DLD1 (cell line): Measurements from ENCODE around the gene TNFSF8.

Experiments
- in situ Hi-C: cut with HindIII; loops from 2 replicates; pipeline ENCODE4 v1.10.0; 2017; ENCODE audit warnings: low sequenced_read_pairs

Gene TNFSF8

DNA sequence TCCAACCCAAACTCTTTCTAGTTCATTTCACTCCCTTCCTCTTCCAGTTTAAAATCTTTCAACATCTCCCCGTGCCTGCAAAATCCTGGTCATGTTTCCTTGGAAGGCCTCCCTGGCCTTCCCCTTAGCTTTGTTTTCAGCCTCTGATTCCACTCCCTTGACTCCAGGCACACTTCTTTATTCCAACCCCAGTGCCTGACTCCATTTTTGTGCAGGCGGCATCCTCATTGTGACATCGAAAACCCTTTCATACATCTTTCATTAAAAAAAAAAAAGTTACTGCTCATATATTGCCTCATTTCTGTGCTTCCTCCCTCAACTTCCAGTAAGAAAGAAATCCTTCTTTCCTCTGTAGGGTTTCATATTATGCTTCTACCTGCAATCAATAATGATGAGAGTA, 7.1 kb upstream of the TNFSF8 start:
- in situ Hi-C loops: no loop called here

DNA sequence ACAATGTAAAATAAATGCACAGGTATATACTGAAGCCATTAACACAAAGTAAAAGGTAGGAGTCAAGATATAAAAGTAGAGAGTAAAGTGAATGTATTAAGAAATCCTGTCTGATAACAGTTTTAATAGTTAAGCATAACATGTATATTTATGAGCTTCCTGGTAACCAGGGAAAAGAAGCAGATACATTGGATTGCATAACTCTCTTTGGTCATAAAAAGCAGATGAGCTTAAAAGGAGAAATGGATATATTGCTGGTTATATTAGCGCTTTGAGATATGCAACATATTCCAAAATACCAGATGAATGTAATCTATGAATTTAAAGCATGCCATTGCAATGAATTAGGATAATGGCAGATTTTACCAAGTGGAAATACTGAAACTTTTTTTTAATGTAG, 6.2 kb upstream of the TNFSF8 start:
- in situ Hi-C loops: no loop called here

DNA sequence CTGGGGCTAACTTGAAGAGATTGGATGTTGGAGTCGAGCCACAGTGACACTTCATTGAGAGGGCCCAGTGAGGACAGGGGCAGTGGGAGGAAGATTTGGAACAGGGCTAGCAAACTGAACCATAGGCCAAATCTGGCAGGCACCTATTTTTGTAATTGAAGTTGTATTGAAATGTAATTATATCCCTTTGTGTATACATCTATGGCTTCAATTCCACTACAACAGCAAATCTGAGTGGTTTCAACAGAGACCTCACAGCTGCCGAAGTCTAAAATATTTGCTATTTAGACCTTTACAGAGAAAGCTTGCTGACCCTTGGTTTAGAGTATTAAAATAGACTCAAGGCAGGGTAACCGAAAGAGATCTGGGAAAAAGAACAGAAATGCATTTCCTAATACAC, 4.7 kb upstream of the TNFSF8 start:
- in situ Hi-C loops: no loop called here

DNA sequence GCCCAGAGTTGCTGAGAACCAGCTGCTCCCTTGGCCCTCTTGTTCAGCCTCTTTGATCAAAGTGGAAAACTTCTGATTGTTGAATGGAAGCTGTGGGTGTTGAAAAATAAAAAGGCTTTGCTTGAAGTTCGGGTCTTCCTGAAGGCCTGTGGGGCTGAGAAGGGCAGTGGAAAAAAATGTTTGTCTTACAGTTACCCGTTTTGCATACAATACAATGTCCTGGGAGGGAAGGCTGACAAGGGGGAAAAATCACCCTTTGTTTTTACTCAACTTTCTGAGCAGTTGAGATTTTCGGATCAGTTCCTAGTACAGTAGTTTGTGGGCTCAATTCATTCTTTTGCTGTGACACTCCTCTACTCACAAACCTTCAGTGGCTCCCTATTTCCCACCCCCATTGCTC, 2.1 kb upstream of the TNFSF8 start:
- in situ Hi-C loops: no loop called here

DNA sequence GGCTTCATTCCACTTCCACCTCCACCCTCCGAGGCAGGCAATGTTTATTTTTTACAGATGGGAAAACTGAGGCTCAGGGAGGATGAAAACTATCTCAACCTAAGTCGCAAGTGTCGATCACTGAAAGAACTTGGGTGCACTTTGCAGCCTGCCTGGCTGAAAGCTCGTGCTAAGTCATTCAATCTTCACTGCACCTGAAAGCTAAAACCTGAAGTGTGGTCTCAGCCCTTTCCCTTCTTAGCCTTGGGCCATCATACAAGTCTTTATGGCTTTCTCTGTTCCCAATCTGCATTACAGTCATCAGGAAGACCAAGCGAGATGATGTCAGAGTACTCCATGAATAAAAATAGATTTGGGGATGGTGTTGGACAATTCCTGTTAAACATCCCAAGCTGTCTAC, 1.0 kb upstream of the TNFSF8 start:
- in situ Hi-C loops: no loop called here

DNA sequence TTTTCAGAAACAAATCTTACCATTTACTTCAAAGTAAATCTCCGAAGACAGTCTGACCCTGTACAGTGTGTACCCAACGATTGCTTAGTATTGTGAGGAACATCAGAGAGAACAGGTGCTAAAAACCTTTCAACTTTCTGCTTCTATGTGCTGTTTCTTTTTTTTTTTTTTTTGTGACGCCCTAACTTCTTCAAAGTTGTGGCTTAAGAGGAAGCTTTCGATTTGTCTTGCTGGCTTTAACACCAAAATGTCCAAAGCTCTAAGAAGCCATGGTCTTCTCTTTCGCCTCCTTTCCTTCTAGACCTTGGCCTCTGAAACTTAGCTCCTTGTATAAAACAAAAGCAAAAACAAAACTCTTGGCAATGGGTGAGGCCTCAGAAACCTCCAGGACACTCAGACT, 1.2 kb downstream of the TNFSF8 start:
- in situ Hi-C loops: no loop called here

DNA sequence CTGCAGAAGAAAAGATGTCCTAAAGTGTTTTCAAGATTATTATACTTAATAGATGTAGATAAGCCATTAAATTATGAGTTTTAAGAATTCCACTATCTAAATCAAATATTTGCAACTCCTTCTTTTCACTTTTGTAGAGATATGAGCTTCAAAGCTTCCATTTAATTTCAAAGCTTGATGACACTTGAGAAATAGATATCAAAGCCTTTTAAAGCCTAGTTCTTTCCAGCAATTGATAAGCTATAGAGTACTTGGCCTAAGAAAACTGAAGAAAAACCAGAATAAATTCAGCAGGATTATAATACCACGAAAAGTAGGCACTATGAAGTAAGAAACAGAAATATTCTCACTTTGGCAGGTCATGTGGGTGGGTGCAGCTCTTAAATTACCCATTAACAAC, 1.7 kb downstream of the TNFSF8 start:
- in situ Hi-C loops: no loop called here

DNA sequence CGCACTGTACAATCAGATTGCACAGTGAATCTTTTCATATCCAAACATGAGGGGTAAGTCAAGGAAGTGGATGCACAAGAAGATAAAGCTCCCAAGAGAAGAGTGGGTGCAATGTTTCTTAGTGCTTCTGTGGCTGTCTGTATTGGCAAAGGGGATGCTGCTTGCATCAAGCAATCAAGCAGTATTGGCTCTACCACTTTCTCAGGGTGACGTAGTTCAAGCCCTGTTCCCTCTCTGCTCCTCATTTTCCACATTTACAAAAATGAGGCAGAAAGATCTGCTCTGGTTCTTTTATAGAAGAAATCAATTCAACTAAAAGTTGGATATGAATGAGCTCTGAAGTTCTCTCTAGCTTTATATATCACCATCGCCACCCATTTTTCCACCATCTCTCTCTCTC, 2.3 kb downstream of the TNFSF8 start:
- in situ Hi-C loops: no loop called here

DNA sequence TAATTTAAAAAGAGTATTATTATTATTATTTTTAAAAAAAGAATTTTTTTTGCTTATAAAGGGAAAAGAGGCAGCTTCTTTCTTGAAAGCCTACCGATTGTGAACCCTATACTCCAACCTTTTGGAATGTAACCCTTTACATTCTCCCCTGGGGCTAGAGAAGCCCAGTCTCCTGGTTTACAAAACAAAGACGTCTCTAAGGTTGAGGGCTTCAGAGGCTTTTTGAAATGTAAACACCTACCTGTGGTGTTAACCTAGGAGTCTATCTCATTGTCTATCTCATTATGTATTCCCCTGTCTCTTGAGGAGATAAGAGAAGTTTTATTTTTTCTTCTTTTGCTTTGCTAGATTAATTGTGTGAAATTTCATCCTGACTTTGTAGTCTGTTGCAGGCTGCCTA, 4.7 kb downstream of the TNFSF8 start:
- in situ Hi-C loops: no loop called here

DNA sequence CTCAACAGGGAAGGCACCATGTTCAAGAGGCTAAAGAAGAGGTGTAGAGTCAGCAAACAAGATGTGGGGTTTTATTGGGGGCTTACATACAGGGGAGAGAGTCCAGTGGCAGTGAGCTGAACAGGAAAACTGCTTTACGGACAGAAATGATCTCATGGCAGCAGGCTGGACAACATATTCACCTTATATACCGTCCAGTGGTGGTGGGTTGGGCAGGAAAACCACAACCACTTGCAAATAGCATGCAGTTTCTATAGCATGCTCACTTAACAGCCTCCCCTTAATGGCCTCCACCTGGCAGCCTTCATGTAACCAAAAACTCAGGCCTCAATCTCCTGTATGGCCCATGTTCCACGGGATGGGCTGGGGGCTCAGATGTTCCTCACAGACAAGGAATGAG, 5.4 kb downstream of the TNFSF8 start:
- in situ Hi-C loops: no loop called here

DNA sequence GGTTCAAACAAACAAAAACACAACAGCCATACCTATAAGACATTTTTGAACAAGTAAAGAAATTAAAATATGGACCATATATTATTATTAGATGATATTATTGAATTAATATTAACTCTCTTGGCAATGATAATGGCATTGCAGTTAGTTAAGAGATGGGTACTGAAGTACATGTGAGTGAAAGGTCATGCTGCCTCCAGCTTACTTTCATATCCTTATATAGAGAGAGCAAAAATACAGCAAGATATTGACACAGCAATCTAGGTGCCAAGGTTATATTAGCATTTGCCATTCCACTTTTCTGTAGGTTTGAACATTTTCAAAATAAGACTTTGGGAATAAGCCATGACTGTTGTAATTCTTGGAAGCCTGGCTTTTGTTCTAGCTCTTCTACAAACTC, 6.1 kb downstream of the TNFSF8 start:
- in situ Hi-C loops: no loop called here

DNA sequence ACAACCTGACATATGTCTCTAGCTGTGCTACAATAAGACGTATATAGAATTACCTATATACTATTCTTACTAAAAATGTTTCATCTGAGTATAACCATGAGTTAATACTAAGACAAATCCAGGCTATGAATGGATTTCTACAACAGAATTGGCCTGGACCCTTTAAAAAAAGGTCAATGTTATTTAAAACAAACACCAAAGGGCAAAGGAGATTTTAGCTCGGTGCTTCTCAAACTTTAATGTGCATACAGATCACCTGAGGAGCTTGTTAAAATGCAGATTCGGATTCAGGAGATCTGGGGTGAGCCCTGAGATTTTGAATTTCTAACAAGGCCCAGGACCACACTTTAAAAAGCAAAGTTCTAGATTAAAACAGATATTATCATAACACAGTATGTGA, 6.5 kb downstream of the TNFSF8 start:
- in situ Hi-C loops: no loop called here

DNA sequence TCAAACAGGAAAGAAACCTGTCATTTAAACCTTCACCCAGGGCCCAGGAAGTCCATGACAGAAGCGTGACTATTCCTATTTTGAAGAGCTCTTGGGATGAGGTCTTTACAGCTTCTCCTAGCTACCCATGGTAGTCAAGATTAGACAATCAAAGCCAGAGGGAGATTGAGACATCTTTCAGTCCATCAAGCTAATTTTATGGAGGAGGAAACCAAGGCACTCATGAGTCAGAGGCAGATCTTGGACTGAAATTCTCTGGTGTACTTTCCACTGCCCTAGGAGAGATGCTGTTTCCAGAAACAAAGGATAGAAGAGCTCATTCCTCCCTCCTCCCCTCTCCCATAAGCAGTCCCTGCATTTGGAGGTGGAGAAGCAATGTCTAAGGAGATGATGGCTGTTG, 9.2 kb downstream of the TNFSF8 start:
- in situ Hi-C loops: no loop called here

DNA sequence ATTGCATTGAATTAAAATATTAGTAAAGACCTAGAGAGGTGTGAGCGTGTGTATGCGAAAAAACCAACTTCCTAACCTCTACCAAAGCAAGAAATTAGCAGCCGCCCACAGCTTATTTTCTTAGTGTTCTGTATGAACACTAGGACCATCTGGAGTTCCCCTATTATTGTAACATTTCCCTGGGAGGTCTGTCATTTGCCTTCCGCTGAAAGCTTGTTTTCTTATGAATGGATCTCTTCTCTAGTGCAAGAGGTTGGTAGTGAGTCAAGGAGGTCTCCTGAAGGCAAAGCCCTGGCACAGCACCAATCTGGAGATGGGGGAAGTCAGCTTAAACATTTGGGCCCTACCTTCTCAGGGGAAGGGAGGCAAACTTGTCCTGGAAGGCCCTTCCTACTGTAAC, 10.8 kb downstream of the TNFSF8 start:
- in situ Hi-C loops: no loop called here

DNA sequence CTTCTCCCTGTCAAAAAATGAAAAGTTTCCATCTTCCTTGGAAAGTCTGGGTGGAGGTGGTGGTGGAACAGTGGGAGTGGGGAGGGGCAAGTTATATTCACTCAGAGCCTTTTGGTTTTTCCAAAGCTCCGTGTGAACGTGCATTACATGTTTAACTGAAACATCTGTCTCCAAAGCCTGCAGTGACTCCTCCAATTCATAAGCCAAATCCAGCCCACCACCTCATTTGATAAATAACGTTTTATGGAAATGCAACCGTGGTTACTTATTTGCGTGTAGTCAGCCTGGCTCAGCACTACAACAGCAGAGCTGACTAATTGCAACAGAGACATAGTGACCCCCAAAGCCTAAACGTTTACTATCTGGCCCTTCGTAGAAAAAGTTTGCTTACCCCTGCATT, 13.9 kb downstream of the TNFSF8 start:
- in situ Hi-C loops: no loop called here

DNA sequence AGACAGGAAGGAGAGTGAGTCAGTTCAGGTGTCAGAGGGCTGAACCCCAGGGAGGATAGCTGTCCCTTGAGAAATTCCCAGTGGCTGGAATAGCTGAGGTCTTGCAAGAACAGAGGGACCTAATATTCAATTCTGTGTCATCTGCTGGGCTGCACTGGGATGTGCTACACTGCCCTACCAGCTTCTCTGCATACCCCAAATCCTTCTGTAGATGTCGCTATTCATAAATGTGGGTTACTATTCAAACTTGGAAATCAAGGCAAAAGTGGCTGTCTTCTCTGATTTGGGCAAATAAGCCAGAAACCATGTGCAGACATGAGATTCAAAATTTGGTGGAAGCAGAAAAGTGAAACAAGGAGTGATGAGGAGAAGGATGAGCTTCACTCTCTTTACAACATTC, 16.3 kb downstream of the TNFSF8 start:
- in situ Hi-C loops: no loop called here

DNA sequence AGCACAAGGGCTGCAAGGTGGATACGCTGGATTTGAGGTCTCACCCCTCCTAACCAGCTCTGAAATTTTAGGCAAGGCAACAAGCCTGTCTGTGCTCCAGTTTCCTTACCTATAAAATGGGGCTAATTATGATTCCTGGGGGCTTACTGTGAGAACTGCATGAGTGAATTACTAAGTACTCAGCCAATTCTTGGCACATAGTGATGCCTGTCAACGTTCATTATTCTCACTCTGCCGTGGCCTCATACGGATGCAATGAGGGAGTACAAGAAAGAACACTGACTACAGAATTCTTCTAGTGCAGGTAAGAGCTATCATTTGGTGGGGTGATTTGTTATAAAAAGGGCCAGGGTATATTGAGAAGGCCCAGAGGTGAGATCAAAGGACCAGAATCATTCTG, 16.7 kb downstream of the TNFSF8 start:
- in situ Hi-C loops: no loop called here

DNA sequence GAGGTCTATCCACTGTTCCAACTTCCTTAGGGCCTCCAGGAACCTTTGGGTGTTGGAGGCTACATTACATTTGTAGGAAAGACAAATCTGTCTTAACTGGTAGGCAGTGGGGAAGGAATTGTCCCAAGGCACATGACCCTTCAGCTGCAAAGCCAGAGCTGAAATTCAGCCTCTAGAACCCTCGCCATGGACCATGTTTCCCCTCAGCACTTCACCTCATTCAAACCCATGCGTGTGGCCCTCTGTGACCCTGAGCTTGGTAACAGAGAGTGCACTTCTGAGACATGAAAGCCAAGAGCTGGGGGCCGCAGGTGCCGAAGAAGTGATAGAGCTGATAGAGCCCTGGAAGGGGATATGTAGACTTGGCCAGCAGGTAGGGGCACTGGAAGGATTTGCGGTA, 17.2 kb downstream of the TNFSF8 start:
- in situ Hi-C loops: no loop called here

DNA sequence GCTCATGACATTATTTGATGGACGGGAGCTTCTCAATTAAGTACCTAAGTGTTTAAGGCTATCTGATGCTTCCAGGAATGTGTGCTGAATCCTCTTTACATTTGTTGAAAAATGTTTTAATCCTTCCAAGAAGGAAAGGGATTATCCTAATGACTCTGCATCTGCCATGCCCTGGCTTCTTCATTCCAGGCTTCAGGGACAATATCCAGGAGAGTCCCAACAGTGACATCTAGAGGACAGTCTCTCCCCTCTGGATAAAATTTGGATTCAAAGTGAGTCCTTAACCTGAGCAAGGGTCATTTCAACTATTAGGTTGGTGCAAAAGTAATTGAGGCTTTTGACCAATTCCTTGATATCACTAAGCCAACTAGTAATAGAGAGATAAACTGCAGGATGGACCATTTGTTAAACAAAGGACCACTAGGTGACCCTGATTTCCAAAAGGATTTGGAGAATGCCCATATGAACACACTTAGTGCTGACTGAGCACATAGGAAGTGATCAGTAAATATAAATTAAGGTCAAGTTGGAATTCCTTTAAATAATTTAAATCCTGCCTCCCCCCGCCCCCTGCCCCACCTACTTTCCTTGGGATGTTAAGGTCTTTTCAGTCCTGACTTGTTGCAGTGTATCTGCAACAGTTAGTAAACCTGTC, 19.1 kb downstream of the TNFSF8 start:
- in situ Hi-C loops: no loop called here

DNA sequence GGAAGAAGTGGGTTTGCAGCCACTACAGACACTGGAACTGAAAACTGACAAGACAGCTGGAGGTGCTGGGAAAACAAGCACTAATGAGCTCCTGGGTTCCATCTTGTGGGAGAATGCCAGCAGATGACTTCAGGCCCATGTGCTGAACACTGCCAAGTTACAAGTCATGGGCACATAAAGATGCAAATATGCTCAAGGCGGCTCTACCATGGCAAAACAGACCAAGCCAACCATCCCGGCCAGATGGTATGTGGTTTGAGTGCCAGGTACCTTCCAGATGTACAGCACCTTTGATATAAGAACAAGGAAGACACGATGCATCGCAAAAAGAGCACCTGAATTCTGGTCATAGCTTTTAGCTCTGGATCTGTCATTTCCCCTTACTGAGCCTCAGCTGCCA, 19.9 kb downstream of the TNFSF8 start:
- in situ Hi-C loops: no loop called here

DNA sequence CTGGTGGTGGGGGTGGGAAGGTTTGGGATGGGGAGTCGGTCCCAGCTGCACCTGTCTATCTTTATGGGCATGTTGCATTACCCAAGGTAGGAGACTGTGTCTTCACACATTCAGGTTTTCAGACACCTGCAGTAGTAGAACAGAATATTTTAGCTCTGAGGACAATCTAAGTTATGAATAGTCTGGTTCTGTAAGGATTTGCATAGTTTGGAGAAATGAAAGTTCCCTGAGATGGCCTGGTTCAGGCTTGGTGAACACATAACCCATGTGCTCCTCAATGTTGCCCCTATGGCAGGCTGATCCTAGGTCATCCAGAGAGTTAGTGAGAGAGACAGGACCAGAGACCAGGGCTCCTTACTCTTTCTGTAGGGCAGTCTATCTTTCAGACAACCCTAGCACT, 20.7 kb downstream of the TNFSF8 start:
- in situ Hi-C loops: no loop called here

DNA sequence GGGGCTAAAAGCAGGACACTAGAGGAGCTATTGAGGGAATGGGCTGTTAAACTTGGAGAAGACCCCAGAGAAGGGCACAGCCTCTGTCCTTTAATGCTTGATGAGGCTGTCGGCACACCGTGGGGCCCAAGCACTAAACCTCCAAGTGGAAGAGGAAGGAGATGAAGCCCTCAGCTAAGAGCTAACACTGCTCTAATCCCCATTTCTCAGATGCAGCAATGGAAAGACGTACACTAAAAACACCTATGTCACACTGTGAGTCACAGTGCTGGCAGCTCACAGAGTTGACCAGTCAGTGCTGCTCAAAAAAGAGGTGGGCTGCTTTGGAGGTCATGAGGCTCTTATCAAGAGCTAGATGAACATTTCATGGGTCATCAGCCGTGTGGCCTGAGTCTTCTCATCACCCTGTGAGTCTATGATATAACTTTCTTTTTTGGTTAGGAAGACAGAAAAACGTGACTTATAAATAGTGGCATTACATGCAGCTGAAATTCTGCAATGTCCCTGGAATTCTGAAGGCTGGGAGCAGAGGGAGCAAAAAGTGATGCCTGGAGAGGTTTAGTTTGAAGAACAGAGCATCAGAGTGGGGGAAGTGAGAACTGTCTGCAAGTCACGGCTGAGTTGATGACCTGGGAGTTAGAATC, 21.5 kb downstream of the TNFSF8 start:
- in situ Hi-C loops: no loop called here

DNA sequence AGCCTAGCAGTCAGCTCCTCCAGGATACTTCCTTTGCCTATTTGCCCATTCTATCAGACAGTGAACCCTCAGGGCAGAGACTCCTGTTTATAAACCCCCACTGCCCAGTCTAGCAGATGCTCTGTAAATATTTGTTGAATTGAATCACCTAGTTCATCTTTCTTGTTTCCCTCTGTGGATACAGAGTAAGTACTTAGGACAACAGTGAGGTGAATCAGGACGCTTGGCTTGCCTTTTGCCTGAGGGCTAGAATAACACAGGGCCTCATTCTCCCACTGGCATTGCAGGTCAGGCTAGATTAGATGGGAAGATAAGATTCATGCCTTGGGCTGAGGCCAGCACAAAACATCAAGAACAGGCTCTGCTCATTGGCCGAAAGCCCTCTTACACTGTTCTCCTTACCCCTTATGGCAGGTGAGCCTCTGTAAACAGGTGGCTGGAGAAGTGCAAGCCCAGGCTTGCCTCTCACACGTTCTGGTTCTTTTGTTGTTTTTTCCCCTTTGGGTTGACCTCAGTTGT, 22.2 kb downstream of the TNFSF8 start:
- in situ Hi-C loops: no loop called here
